Karpas-422 (cell line): Measurements from ENCODE around the gene RPL12. TPM values are rescaled to one million over a fixed set of nuclear protein-coding genes. Genes with fewer than 3 reads are reported as not detected.

Experiments
- DNase-seq: peaks from one replicate; pipeline ENCODE4 v3.0.0-alpha.2; 2015
- H2AFZ ChIP-seq: fragments of 200-600 bp; sonication (generic); 2 replicates; pipeline ENCODE4 v1.6.1; 2014; ENCODE audit warnings: antibody characterized with exemption, low read length, mixed read lengths
- H3K27ac ChIP-seq: fragments of 200-600 bp; sonication (generic); 2 replicates; pipeline ENCODE4 v1.5.1; 2014; ENCODE audit warnings: mild to moderate bottlenecking, low read length, moderate library complexity
- H3K27me3 ChIP-seq: fragments of 200-600 bp; sonication (generic); 2 replicates; pipeline ENCODE4 v1.6.1; 2014; ENCODE audit warnings: low read length, mixed read lengths
- H3K36me3 ChIP-seq: fragments of 200-600 bp; sonication (generic); 2 replicates; pipeline ENCODE4 v1.6.1; 2014; ENCODE audit warnings: low read length, mixed read lengths; ENCODE audit not compliant: insufficient read depth
- H3K4me1 ChIP-seq: fragments of 200-600 bp; sonication (generic); 2 replicates; pipeline ENCODE4 v1.6.1; 2014; ENCODE audit warnings: mild to moderate bottlenecking, low read length, mixed read lengths
- H3K4me2 ChIP-seq: fragments of 200-600 bp; sonication (generic); 2 replicates; pipeline ENCODE4 v1.6.1; 2014; ENCODE audit warnings: low read length, low read depth, mild to moderate bottlenecking; ENCODE audit not compliant: poor library complexity, severe bottlenecking
- H3K4me3 ChIP-seq: fragments of 200-600 bp; sonication (generic); 2 replicates; pipeline ENCODE4 v1.5.1; 2014; ENCODE audit warnings: mild to moderate bottlenecking, antibody characterized with exemption, low read length, mixed read lengths
- H3K79me2 ChIP-seq: fragments of 200-600 bp; sonication (generic); 2 replicates; pipeline ENCODE4 v1.6.1; 2014; ENCODE audit warnings: mild to moderate bottlenecking, low read length, mixed read lengths
- H3K9ac ChIP-seq: fragments of 200-600 bp; sonication (generic); 2 replicates; pipeline ENCODE4 v1.6.0; 2014; ENCODE audit warnings: low read length
- H3K9me2 ChIP-seq: fragments of 200-600 bp; sonication (generic), shearing (Covaris generic); replicated peaks from 2 replicates; pipeline ENCODE4 v1.6.0; 2014; ENCODE audit warnings: mild to moderate bottlenecking, low read length, moderate library complexity; ENCODE audit not compliant: insufficient read depth
- H3K9me3 ChIP-seq: fragments of 300-700, 200-600 bp; sonication (generic); 2 replicates; pipeline ENCODE4 v1.6.1; 2014; ENCODE audit warnings: low read length, mixed read lengths
- H4K20me1 ChIP-seq: fragments of 200-600 bp; sonication (generic); 2 replicates; pipeline ENCODE4 v1.6.1; 2014; ENCODE audit warnings: mild to moderate bottlenecking, antibody characterized with exemption, low read length, low read depth; ENCODE audit not compliant: insufficient read depth
- total RNA-seq: library from RNA; depleted of rRNA; stranded (reverse); fragments of >200 nt; shearing (Covaris generic); gene quantifications from 2 replicates; pipeline ENCODE4 v1.2.3, GENCODE V29; 2014; ENCODE audit warnings: low replicate concordance; rRNA removed

Gene RPL12
- total RNA-seq: 2,789 and 3,026 TPM in 2 replicates

DNA sequence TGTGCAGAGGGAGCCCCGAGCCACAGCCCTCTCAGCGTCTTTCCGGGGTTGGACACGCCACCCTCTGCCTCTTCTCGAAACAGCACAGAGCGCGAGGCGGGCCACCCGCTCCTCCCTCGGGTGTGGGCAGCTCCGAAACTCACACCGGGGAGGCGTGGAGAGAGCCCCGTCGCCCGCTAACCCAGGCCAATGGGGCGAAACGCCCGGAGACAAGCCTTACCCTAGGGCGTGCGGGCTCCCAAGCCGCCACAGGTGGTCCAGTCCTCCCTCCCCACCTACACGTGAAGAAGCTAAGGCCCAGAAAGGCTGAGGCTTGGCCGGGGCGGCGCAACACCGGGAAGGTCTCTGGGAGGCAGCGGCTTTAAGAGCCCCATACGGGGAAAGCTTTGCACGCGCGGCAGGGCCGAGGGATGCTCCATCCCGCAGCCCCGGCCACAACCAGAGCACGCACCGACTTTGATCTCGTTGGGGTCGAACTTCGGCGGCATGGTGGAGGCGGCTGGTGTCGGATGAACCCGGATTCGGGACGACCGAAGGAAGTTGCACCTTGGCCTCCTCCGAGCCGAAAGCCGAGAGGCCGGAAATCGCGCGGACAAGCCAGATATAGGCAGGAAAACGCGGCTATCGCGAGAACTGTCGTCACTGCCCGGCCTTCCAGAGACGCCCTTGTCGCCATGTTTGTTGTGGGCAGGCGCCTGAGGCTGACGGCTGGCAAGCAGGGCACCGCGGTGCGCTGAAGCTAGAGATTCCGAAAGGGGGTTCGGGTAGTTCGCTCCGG lies at the start of gene RPL12, which contains the start of gene LRSAM1:
Gene RPL12, minus strand, starts transcription at position 577 of the 778 bp plus-strand sequence. Its CDS starts 89 bp downstream, at position 488.
Gene LRSAM1, plus strand, starts transcription at position 681 of the 778 bp plus-strand sequence. CDS start 3,018 bp downstream, outside the sequence.
- DNase-seq: peak; percentile 98
- Histone ChIP-seq H3K9me2 (no peaks in the 10 kb centered on the region), H3K27me3 (no peaks in the 10 kb centered on the region), H3K4me3 (peak within 1 kb of the TSS; percentile 88), H3K9me3 (no peaks in the 10 kb centered on the region), H3K27ac (peak within 1 kb of the TSS; percentile 92), H3K36me3 (peaks cover 50% of the 10 kb centered on the region), H2AFZ (peak within 1 kb of the TSS; percentile 90), H3K9ac (peak within 1 kb of the TSS; percentile 99), H3K4me2 (peak within 1 kb of the TSS; percentile 96), H3K79me2 (peaks cover 38% of the 10 kb centered on the region), H3K4me1 (peaks cover 38% of the 10 kb centered on the region), H4K20me1 (peaks cover 31% of the 10 kb centered on the region)

GRCh38 chr9:127500862-127501261 lies 49.7 kb upstream of the RPL12 start:
- no peak overlapping the region for H3K9ac ChIP-seq
- no peaks in the 10 kb centered on the region for H3K9me3 ChIP-seq
- no peaks in the 10 kb centered on the region for H4K20me1 ChIP-seq
- no peaks in the 10 kb centered on the region for H3K4me1 ChIP-seq
- H3K4me2 ChIP-seq: no peak overlapping the region
- no peaks in the 10 kb centered on the region for H3K27me3 ChIP-seq
- no peak overlapping the region for H3K27ac ChIP-seq
- no peaks in the 10 kb centered on the region for H3K9me2 ChIP-seq
- H3K4me3 ChIP-seq: no peak overlapping the region
- H2AFZ ChIP-seq: no peak overlapping the region
- H3K36me3 ChIP-seq: no peaks in the 10 kb centered on the region
- H3K79me2 ChIP-seq: no peaks in the 10 kb centered on the region
- no peak for DNase-seq

DNA sequence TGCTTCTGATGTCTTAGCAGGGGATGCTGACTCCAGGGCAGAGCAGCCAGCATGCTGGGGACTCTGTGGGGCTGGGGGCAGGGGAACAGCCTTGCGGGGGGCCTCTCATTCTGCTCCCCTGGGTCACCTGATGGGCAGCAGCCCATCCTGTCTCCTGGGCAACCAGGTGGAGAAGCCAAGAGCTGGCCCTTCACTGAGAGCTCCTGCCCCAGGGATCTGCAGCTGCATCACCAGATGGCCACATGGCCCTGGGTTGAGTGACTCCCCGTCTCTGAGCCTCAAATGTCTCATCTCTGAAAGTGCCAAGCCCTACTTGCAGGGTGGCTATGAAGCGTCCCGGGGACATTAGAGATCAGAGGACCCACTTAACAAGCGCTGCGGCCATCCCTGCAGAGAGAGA lies 49.2 kb upstream of the RPL12 start:
- Histone ChIP-seq H3K9ac (no peak overlapping the region), H4K20me1 (no peaks in the 10 kb centered on the region), H3K27me3 (no peaks in the 10 kb centered on the region), H3K4me3 (no peak overlapping the region), H3K9me3 (no peaks in the 10 kb centered on the region), H3K4me1 (no peaks in the 10 kb centered on the region), H3K79me2 (no peaks in the 10 kb centered on the region), H3K36me3 (no peaks in the 10 kb centered on the region), H3K27ac (no peak overlapping the region), H2AFZ (no peak overlapping the region), H3K9me2 (no peaks in the 10 kb centered on the region), H3K4me2 (no peak overlapping the region)
- no peak for DNase-seq

DNA sequence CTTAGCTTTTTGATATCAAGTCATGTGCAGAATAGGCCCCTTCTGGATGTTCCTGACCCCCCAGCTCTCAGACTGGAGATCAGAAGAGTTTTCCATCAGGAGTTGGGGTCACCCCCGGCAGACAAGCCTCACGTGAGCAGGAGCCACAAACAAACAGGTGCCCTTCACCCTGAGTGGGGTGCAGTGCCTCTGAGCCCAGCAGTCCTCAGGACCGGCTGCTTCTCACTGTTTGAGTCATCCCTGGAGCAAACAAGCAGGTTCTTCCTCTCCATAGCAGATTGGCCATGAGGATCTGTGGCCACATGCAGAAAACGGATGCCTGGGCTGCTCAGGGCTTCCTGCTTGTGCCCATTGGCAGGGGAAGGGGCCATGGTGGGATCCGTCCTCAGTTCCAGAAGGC lies 47.1 kb upstream of the RPL12 start:
- Histone ChIP-seq H3K79me2 (no peaks in the 10 kb centered on the region), H4K20me1 (no peaks in the 10 kb centered on the region), H3K4me3 (no peak overlapping the region), H3K9me2 (no peaks in the 10 kb centered on the region), H3K9ac (no peak overlapping the region), H3K4me1 (no peaks in the 10 kb centered on the region), H3K4me2 (no peak overlapping the region), H3K36me3 (no peaks in the 10 kb centered on the region), H2AFZ (no peak overlapping the region), H3K27ac (no peak overlapping the region), H3K27me3 (no peaks in the 10 kb centered on the region), H3K9me3 (no peaks in the 10 kb centered on the region)
- no peak for DNase-seq

- Histone ChIP-seq H3K9me3 (no peaks in the 10 kb centered on the region), H3K9me2 (no peaks in the 10 kb centered on the region), H4K20me1 (no peaks in the 10 kb centered on the region), H3K79me2 (no peaks in the 10 kb centered on the region), H3K4me2 (no peak overlapping the region), H3K27me3 (no peaks in the 10 kb centered on the region), H3K4me3 (no peak overlapping the region), H2AFZ (no peak overlapping the region), H3K4me1 (no peaks in the 10 kb centered on the region), H3K9ac (no peak overlapping the region), H3K27ac (no peak overlapping the region), H3K36me3 (no peaks in the 10 kb centered on the region)
- no peak for DNase-seq
Measured at GRCh38 chr9:127497656-127498290, 46.6 kb upstream of the RPL12 start.

DNA sequence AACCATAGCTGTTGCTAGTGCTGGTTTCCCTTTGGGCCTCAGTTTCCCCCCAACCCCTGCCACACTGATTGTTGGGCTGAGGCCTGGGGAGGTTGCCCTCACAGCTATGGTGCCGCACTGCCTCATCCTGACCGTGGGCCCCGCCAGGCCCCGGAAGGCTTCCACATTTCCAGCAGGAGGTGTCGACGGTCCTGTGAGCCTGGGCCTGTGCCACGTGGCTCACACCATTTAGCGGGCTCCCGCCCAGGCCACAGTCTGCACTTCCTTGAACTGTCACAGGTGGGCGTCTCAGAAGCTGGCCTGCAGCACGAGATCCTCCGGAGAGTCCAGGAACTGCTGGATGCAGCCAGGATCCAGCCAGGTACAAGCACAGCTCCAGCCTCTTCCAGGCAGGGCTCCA lies 45.8 kb upstream of the RPL12 start:
- no peaks in the 10 kb centered on the region for H4K20me1 ChIP-seq
- no peaks in the 10 kb centered on the region for H3K9me2 ChIP-seq
- DNase-seq: no peak
- H3K9me3 ChIP-seq: no peaks in the 10 kb centered on the region
- H3K27me3 ChIP-seq: no peaks in the 10 kb centered on the region
- no peak overlapping the region for H3K9ac ChIP-seq
- no peaks in the 10 kb centered on the region for H3K79me2 ChIP-seq
- H3K4me1 ChIP-seq: no peaks in the 10 kb centered on the region
- H3K27ac ChIP-seq: no peak overlapping the region
- H2AFZ ChIP-seq: no peak overlapping the region
- H3K4me3 ChIP-seq: no peak overlapping the region
- no peaks in the 10 kb centered on the region for H3K36me3 ChIP-seq
- no peak overlapping the region for H3K4me2 ChIP-seq

DNA sequence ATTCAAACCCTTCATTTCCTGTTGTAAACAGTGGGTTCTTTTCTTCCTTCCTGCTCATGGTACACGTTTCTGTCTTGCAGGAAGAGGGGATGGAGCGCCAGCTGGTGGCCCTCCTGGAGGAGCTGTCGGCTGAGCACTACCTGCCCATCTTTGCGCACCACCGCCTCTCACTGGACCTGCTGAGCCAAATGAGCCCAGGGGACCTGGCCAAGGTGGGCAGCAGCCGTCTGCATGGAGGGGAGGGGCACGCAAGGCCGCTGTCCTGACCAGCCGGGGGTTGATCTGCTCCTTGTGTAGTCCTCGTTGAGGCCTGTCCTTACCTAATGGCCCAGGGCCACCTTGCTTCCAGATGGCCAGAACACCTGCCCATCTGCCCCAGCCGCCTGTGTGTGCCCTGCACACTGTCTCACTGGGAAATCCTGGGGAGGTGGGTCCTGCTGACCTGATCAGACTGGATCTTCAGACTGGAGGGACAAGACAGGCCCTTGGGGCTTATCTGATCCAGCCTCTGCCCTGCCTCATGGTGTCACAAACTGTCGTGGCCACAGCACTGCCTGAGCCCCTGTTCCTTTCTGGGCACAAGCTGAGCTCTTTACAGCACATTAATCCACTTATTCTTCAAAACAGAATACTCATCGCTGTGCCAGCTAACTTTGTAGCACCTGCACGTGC lies 44.8 kb upstream of the RPL12 start:
- Histone ChIP-seq H3K9me3 (no peaks in the 10 kb centered on the region), H4K20me1 (no peaks in the 10 kb centered on the region), H3K27me3 (no peaks in the 10 kb centered on the region), H3K9ac (no peak overlapping the region), H3K9me2 (no peaks in the 10 kb centered on the region), H3K79me2 (no peaks in the 10 kb centered on the region), H3K4me1 (no peaks in the 10 kb centered on the region), H2AFZ (no peak overlapping the region), H3K27ac (no peak overlapping the region), H3K4me2 (no peak overlapping the region), H3K4me3 (no peak overlapping the region), H3K36me3 (no peaks in the 10 kb centered on the region)
- DNase-seq: no peak

DNA sequence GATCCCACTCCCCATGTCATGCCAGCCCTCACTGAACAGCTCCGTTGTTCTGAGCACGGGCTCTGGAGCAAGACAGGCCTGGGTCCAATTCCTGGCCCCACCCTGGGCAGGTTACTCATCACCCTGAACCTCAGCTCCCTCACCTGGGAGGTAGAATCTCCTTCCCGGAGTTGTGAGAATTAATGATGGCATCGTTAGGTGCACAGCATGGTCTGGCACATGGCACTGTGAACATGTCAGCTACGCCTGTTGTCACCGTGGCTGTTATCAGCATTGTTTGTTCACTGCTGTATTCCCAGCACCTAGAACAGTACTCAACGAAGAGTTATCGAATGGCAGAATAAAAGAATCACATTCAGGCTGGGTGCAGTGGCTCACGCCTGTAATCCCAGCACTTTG lies 43.1 kb upstream of the RPL12 start:
- no peaks in the 10 kb centered on the region for H3K79me2 ChIP-seq
- no peaks in the 10 kb centered on the region for H3K4me1 ChIP-seq
- no peak overlapping the region for H3K4me3 ChIP-seq
- H4K20me1 ChIP-seq: no peaks in the 10 kb centered on the region
- no peaks in the 10 kb centered on the region for H3K36me3 ChIP-seq
- no peak for DNase-seq
- no peak overlapping the region for H3K4me2 ChIP-seq
- no peaks in the 10 kb centered on the region for H3K9me2 ChIP-seq
- H2AFZ ChIP-seq: no peak overlapping the region
- H3K9ac ChIP-seq: no peak overlapping the region
- no peaks in the 10 kb centered on the region for H3K27me3 ChIP-seq
- H3K9me3 ChIP-seq: no peaks in the 10 kb centered on the region
- H3K27ac ChIP-seq: no peak overlapping the region
